K562 (cell line): ENCODE data around the gene GOLGB1. TPM values are rescaled to one million over a fixed set of nuclear protein-coding genes. Genes with fewer than 3 reads are reported as not detected.
A peak's percentile ranks its signal among the peaks of the same experiment; 100 is the strongest.

Experiments used
- CBFA2T2 ChIP-seq: fragments of 450-650 bp; conservative IDR thresholded peaks from 2 replicates; pipeline ENCODE4 v1.6.1; 2017; ENCODE audit warnings: mild to moderate bottlenecking
- CHD2 ChIP-seq: IDR thresholded peaks from 2 replicates; pipeline ENCODE4 v1.6.1; 2011; ENCODE audit warnings: low read depth, low read length
- HDGF ChIP-seq: fragments of 450-650 bp; IDR thresholded peaks from 2 replicates; pipeline ENCODE4 v1.6.1; 2016
- NFIC ChIP-seq: fragments of 450-650 bp; IDR thresholded peaks from 2 replicates; pipeline ENCODE4 v1.6.1; 2017; ENCODE audit warnings: mild to moderate bottlenecking, inconsistent platforms
- RFX7 ChIP-seq: fragments of 250-450 bp; sonication (Bioruptor Pico); IDR thresholded peaks from 2 replicates; pipeline ENCODE4 v1.5.1; 2021; ENCODE audit warnings: mild to moderate bottlenecking
- SRSF3 ChIP-seq: fragments of 200-400 bp; formaldehyde crosslinking; IDR thresholded peaks from 2 replicates; pipeline ENCODE4 v1.6.1; 2016; ENCODE audit warnings: mild to moderate bottlenecking, low read length, moderate library complexity; ENCODE audit not compliant: insufficient read depth
- TEAD4 ChIP-seq, 2 experiments: sonication (generic) in 1 of 2; formaldehyde crosslinking in 1 of 2; IDR thresholded peaks; 2 replicates each; pipeline versions ENCODE4 v1.6.1 to v1.8.0; 2012 to 2022; ENCODE audit warnings: borderline replicate concordance in 1 of 2, inconsistent platforms in 1 of 2, low read length in 1 of 2, mild to moderate bottlenecking in 1 of 2, missing genetic modification reagents in 1 of 2
- polyA plus RNA-seq, 8 experiments: library from polyadenylated mRNA; depleted of rRNA in 4 of 8; stranded (reverse) in 5 of 8; unstranded in 3 of 8; fragments of >200 nt; fragmentation: Nextera tagmentation in 2 of 8; fragmentation: Illumina TruSeq in 1 of 8; extraction: Ambion mirVana in 2 of 8; extraction: Trizol in 1 of 8; gene quantifications; 2 replicates each; pipeline versions ENCODE4 v1.2.1 to v1.2.3, GENCODE V29; 2011 to 2014; ENCODE audit warnings: inconsistent platforms in 1 of 8, missing spikeins in 1 of 8
- total RNA-seq, 7 experiments: library from RNA; depleted of rRNA in 6 of 7; stranded (reverse); fragments of >200 nt in 6 of 7; fragmentation: Illumina TruSeq in 2 of 7; extraction: Trizol in 2 of 7; gene quantifications; 2 replicates each; pipeline versions ENCODE4 v1.2.1 to v1.2.3, GENCODE V29; 2011 to 2021; ENCODE audit warnings: low replicate concordance in 1 of 7
- TF ChIP-seq, protein P1 (sequence below): fragments of 450-650 bp; IDR thresholded peaks from 2 replicates; pipeline ENCODE4 v1.7.0; 2016; ENCODE audit warnings: borderline replicate concordance
- TF ChIP-seq, protein P2 (sequence below): sonication (generic); formaldehyde crosslinking; IDR thresholded peaks from 2 replicates; pipeline ENCODE4 v1.9.0; 2022; ENCODE audit warnings: mild to moderate bottlenecking, missing genetic modification reagents
- TF ChIP-seq, protein P3 (sequence below): conservative IDR thresholded peaks from 2 replicates; pipeline ENCODE4 v1.6.1; 2011; ENCODE audit warnings: low read depth, mild to moderate bottlenecking, low read length; ENCODE audit not compliant: control insufficient read depth

Gene GOLGB1
- total and polyA plus RNA-seq, 9 of the 15 experiments (the other 6 are each of a cell fraction or from before 2014, with no cell fraction given): 4.0 to 16.3 (median 9.7) TPM

DNA sequence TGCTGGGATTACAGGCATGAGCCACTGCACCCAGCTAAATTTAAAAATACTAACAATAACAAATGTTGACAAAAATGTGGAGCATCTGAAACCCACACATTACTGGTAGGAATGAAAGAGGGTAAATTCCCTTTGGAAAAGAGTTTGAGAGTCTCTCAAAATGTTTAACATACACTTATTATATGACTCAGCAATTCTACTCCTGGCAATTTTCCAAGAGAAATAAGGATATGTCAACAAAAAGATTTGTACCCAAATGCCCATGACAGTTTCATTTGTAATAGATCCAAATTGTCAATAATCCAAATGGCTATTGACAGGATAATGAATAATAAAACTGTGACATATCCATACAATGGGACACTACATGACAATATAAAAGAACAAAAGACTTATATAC lies 97.9 kb downstream of the GOLGB1 start (continued):
- TF ChIP-seq RFX7 (CRISPR knock-in tag) (no peak), CHD2 (no peak), NFIC (peak; percentile 80), HDGF (no peak), SRSF3 (no peak), CBFA2T2 (no peak), TEAD4 (IDR thresholded peaks at IDR 0.05; ENCODE audit: low read length) (no peak), TEAD4 (CRISPR knock-in tag; IDR thresholded peaks at IDR 0.05; ENCODE audit: borderline replicate concordance) (no peak)
- TF ChIP-seq, protein P1, sequence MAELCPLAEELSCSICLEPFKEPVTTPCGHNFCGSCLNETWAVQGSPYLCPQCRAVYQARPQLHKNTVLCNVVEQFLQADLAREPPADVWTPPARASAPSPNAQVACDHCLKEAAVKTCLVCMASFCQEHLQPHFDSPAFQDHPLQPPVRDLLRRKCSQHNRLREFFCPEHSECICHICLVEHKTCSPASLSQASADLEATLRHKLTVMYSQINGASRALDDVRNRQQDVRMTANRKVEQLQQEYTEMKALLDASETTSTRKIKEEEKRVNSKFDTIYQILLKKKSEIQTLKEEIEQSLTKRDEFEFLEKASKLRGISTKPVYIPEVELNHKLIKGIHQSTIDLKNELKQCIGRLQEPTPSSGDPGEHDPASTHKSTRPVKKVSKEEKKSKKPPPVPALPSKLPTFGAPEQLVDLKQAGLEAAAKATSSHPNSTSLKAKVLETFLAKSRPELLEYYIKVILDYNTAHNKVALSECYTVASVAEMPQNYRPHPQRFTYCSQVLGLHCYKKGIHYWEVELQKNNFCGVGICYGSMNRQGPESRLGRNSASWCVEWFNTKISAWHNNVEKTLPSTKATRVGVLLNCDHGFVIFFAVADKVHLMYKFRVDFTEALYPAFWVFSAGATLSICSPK: no peak
- TF ChIP-seq, protein P2, sequence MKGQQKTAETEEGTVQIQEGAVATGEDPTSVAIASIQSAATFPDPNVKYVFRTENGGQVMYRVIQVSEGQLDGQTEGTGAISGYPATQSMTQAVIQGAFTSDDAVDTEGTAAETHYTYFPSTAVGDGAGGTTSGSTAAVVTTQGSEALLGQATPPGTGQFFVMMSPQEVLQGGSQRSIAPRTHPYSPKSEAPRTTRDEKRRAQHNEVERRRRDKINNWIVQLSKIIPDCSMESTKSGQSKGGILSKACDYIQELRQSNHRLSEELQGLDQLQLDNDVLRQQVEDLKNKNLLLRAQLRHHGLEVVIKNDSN (CRISPR knock-in tag): no peak
- TF ChIP-seq, protein P3, sequence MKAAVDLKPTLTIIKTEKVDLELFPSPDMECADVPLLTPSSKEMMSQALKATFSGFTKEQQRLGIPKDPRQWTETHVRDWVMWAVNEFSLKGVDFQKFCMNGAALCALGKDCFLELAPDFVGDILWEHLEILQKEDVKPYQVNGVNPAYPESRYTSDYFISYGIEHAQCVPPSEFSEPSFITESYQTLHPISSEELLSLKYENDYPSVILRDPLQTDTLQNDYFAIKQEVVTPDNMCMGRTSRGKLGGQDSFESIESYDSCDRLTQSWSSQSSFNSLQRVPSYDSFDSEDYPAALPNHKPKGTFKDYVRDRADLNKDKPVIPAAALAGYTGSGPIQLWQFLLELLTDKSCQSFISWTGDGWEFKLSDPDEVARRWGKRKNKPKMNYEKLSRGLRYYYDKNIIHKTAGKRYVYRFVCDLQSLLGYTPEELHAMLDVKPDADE: no peak
